Osteocyte (in vitro differentiated cells): ENCODE results near the gene ADPRS. TPM values are rescaled to one million over a fixed set of nuclear protein-coding genes. Genes with fewer than 3 reads are reported as not detected.

Experiments
- DNase-seq: peaks from one replicate; pipeline ENCODE4 v3.0.0; 2021; ENCODE audit warnings: mixed read lengths; ENCODE audit not compliant: unreplicated experiment; ENCODE audit errors: extremely low spot score
- H3K27ac Mint-ChIP-seq: one replicate; pipeline ENCODE4 v1.8.0; 2021; ENCODE audit warnings: mild to moderate bottlenecking, mixed read lengths; ENCODE audit not compliant: unreplicated experiment
- H3K27me3 Mint-ChIP-seq: one replicate; pipeline ENCODE4 v1.8.0; 2021; ENCODE audit warnings: mixed read lengths; ENCODE audit not compliant: unreplicated experiment
- H3K36me3 Mint-ChIP-seq: one replicate; pipeline ENCODE4 v1.8.0; 2021; ENCODE audit warnings: mixed read lengths; ENCODE audit not compliant: unreplicated experiment
- H3K4me1 Mint-ChIP-seq: one replicate; pipeline ENCODE4 v1.8.0; 2021; ENCODE audit warnings: mixed read lengths; ENCODE audit not compliant: unreplicated experiment
- H3K4me3 Mint-ChIP-seq: one replicate; pipeline ENCODE4 v1.8.0; 2021; ENCODE audit warnings: mild to moderate bottlenecking, moderate library complexity, mixed read lengths; ENCODE audit not compliant: unreplicated experiment
- H3K9me3 Mint-ChIP-seq: one replicate; pipeline ENCODE4 v1.8.0; 2021; ENCODE audit warnings: mixed read lengths; ENCODE audit not compliant: unreplicated experiment
- total RNA-seq: library from RNA; stranded (reverse); gene quantifications from 2 replicates; pipeline ENCODE4 v1.2.1, GENCODE V29; 2021
- TF ChIP-seq, protein P1 (sequence below): fragments of 200-600 bp; sonication (generic); IDR thresholded peaks from 2 replicates; pipeline ENCODE4 v1.5.0; 2021; ENCODE audit warnings: antibody characterized with exemption, mild to moderate bottlenecking, moderate library complexity

Gene ADPRS
- total RNA-seq, 1 donor from 2014 or later: 19.7 TPM

DNA sequence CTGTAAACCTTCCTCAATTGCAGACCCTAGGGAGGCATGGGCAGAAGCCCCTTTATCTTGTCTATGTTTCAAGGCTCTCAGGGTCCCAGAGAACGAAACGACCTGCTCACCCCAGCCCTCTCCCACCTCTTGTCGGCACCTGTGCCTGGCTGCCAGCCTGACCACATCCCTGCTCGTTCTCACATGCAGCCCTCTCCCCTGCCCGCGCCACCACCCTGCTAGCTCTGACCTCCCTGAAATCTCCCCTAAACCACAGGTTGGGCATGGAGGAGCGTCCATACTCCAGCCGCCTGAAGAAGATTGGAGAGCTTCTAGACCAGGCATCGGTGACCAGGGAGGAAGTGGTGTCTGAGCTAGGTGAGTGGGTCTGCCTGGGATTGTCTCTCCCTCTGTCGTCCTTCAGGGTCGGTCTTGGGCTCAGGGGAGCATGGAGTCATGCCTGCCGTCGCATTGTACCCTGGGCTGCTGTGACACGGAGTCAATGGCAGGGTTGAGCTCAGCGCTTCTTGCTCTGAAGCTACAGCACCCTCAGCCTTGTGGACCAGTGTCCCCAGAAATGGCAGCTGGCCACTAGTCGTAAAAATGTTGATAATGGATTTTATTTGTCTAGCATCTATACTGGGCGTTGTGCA lies 3.6 kb downstream of the ADPRS start:
- H3K4me1 Mint-ChIP-seq: peaks cover 22% of the 10 kb centered on the region
- no peaks in the 10 kb centered on the region for H3K27me3 Mint-ChIP-seq
- H3K27ac Mint-ChIP-seq: no peak overlapping the region
- H3K4me3 Mint-ChIP-seq: no peak overlapping the region
- DNase-seq: no peak
- H3K36me3 Mint-ChIP-seq: peaks cover 9% of the 10 kb centered on the region
- TF ChIP-seq, protein P1, sequence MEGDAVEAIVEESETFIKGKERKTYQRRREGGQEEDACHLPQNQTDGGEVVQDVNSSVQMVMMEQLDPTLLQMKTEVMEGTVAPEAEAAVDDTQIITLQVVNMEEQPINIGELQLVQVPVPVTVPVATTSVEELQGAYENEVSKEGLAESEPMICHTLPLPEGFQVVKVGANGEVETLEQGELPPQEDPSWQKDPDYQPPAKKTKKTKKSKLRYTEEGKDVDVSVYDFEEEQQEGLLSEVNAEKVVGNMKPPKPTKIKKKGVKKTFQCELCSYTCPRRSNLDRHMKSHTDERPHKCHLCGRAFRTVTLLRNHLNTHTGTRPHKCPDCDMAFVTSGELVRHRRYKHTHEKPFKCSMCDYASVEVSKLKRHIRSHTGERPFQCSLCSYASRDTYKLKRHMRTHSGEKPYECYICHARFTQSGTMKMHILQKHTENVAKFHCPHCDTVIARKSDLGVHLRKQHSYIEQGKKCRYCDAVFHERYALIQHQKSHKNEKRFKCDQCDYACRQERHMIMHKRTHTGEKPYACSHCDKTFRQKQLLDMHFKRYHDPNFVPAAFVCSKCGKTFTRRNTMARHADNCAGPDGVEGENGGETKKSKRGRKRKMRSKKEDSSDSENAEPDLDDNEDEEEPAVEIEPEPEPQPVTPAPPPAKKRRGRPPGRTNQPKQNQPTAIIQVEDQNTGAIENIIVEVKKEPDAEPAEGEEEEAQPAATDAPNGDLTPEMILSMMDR: no peak
- no peaks in the 10 kb centered on the region for H3K9me3 Mint-ChIP-seq

DNA sequence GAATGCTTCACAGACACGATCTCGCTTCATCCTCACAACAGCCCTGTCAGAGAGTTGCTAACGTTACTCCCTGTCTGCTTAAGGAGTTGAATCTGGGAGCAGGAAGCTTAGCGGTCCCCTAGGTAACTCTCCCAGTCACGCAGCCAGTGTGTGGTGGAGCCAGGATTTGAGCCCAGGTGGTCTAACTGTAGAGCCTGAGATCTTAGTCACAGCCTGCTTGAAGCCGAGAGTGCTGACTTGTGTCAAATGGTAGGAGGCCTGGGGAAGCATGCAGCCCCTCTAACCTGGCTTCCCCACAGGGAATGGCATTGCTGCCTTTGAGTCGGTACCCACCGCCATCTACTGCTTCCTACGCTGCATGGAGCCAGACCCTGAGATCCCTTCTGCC lies 4.1 kb downstream of the ADPRS start:
- Mint-ChIP-seq H3K4me1 (peaks cover 22% of the 10 kb centered on the region), H3K36me3 (peaks cover 9% of the 10 kb centered on the region), H3K27me3 (no peaks in the 10 kb centered on the region), H3K4me3 (no peak overlapping the region), H3K27ac (no peak overlapping the region), H3K9me3 (no peaks in the 10 kb centered on the region)
- TF ChIP-seq, protein P1: no peak
- DNase-seq: no peak

DNA sequence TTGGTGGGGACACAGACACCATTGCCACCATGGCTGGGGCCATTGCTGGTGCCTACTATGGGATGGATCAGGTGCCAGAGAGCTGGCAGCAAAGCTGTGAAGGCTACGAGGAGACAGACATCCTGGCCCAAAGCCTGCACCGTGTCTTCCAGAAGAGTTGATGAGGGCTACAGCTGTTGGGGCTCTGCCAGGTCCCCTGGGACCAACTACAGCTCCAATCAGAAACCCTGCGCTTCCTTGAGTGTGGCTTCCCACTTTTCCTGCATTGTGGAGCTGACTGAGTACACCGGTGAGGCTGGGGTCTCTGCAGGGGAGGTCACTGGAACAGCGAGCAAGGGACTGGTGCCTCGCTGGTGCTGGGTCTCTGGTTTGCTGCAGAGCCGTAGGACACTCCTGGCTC lies 4.5 kb downstream of the ADPRS start:
- DNase-seq: no peak
- H3K4me3 Mint-ChIP-seq: no peak overlapping the region
- TF ChIP-seq, protein P1: no peak
- no peaks in the 10 kb centered on the region for H3K27me3 Mint-ChIP-seq
- H3K36me3 Mint-ChIP-seq: peaks cover 9% of the 10 kb centered on the region
- H3K9me3 Mint-ChIP-seq: no peaks in the 10 kb centered on the region
- peaks cover 21% of the 10 kb centered on the region for H3K4me1 Mint-ChIP-seq
- no peak overlapping the region for H3K27ac Mint-ChIP-seq

DNA sequence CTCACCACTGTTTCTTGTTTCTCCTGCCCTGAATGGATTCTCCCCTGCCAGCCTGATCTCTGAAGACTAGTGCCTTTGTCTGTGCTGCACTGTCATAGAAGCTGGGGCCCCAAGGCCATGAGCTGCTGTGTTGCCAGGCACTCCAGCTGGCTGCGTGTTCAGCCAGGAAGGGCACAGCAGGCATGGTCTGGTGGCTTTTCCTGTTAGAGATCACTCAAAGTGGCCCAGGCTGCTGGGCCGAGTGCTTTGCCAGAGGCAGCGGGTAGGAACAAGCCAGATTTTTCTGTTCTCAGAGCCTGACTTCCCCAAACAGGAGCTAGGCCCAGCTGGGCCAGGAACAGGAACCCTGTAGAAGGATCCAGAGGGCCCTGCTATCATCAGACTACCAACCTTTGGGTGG lies 5.2 kb downstream of the ADPRS start:
- DNase-seq: no peak
- Mint-ChIP-seq H3K9me3 (no peaks in the 10 kb centered on the region), H3K27me3 (no peaks in the 10 kb centered on the region), H3K27ac (no peak overlapping the region), H3K4me3 (no peak overlapping the region), H3K4me1 (peaks cover 19% of the 10 kb centered on the region), H3K36me3 (peaks cover 9% of the 10 kb centered on the region)
- TF ChIP-seq, protein P1: no peak

DNA sequence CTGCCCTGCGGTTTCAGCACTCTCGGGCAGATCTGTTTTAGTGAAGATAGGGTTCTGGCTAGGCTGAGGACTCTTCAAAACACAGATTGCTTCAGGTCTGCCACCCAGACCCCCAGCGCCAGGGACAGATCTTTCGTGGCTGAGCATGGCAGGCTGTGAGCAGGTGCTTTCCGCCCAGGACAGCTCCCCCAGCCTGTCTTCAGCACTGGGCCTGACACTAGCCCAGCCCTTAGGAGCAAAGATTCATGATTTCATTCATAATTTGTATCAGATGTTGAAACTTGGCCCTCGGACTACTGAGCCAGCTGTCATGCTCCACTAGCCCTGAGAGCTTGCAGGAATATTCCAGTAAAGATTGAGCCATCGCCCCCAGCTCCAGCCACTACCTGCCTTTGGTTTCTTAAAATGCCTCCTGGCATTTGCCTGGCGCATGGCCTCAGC lies 5.9 kb downstream of the ADPRS start:
- Mint-ChIP-seq H3K4me1 (peaks cover 14% of the 10 kb centered on the region), H3K4me3 (no peak overlapping the region), H3K9me3 (no peaks in the 10 kb centered on the region), H3K36me3 (peaks cover 9% of the 10 kb centered on the region), H3K27me3 (no peaks in the 10 kb centered on the region), H3K27ac (no peak overlapping the region)
- TF ChIP-seq, protein P1: no peak
- DNase-seq: no peak
